Measurements from ENCODE around the gene ACTR10. TPM values are rescaled to one million over a fixed set of nuclear protein-coding genes. Genes with fewer than 3 reads are reported as not detected.

The ACTR10 gene
- total RNA-seq, 1 experiment from 2014 or later: 30.9 TPM

- DNase-seq (ENCODE audit: low spot score) (peak; percentile 88), ATAC-seq (peak; percentile 89)
- no peak for TF ChIP-seq NR1H2 (CRISPR knock-in tag; IDR thresholded peaks at IDR 0.05)
- TF ChIP-seq CBFB (CRISPR knock-in tag; IDR thresholded peaks at IDR 0.05; ENCODE audit: low read depth): no peak
- TF ChIP-seq TEAD4 (CRISPR knock-in tag; IDR thresholded peaks at IDR 0.05): 0 out of 2 replicates have a peak, but pooled peaks have one; percentile 39
- TF ChIP-seq MAX (CRISPR knock-in tag; IDR thresholded peaks at IDR 0.05): 0 out of 2 replicates have a peak, but pooled peaks have one; percentile 24
- TF ChIP-seq SP1 (CRISPR knock-in tag; conservative IDR thresholded peaks at IDR 0.05): peak; percentile 74
- TF ChIP-seq FOXP1 (CRISPR knock-in tag; IDR thresholded peaks at IDR 0.05; ENCODE audit: borderline replicate concordance): peak; percentile 58; the same call in 1 of the 2 replicates
- TF ChIP-seq SMAD4 (CRISPR knock-in tag; IDR thresholded peaks at IDR 0.05): no peak
- 0 out of 2 replicates have a peak, but pooled peaks have one; percentile 60 for TF ChIP-seq KAT7 (CRISPR knock-in tag; IDR thresholded peaks at IDR 0.05; ENCODE audit: borderline replicate concordance)
- no peak for TF ChIP-seq MLX (CRISPR knock-in tag; IDR thresholded peaks at IDR 0.05)
- peak; percentile 45; the same call in 1 of the 2 replicates for TF ChIP-seq E2F5 (CRISPR knock-in tag; IDR thresholded peaks at IDR 0.05)
- TF ChIP-seq CREM (CRISPR knock-in tag; IDR thresholded peaks at IDR 0.05): 0 out of 2 replicates have a peak, but pooled peaks have one; percentile 53
- TF ChIP-seq GRHL2 (CRISPR knock-in tag; IDR thresholded peaks at IDR 0.05; ENCODE audit: insufficient replicate concordance, severe bottlenecking): no peak
- no peak for TF ChIP-seq OVOL2 (CRISPR knock-in tag; IDR thresholded peaks at IDR 0.05; ENCODE audit: borderline replicate concordance)
- TF ChIP-seq TEAD1 (CRISPR knock-in tag; IDR thresholded peaks at IDR 0.05): peak; percentile 62; the same call in 1 of the 2 replicates
- no peak for TF ChIP-seq ZMAT4 (CRISPR knock-in tag; IDR thresholded peaks at IDR 0.05)
- no peak for TF ChIP-seq NFATC4 (CRISPR knock-in tag; IDR thresholded peaks at IDR 0.05)
- no peak for TF ChIP-seq ESRRA (CRISPR knock-in tag; IDR thresholded peaks at IDR 0.05; ENCODE audit: borderline replicate concordance)
- Mint-ChIP-seq H3K27ac (no peak within 1 kb of the TSS), H3K4me3 (peak within 1 kb of the TSS; percentile 82), H3K27me3 (ENCODE audit: low read depth) (peaks cover 34% of the 10 kb centered on the region), H3K4me1 (peaks cover 35% of the 10 kb centered on the region), H3K9me3 (no peaks in the 10 kb centered on the region), H3K36me3 (no peaks in the 10 kb centered on the region)
- ChIA-PET CTCF (interaction anchor here (0.9 to 1.6 kb wide), 5 partner anchors 8 to 44 kb away, joined by 3 to 5 read pairs (median 4); no protein-coding TSS in a partner anchor), POLR2A (interaction anchor here (0.6 kb wide), 1 partner anchor 189 kb away, joined by 4 read pairs; no protein-coding TSS in a partner anchor)
Measured at GRCh38 chr14:58152014-58152857, 47.7 kb upstream of the ACTR10 start, which contains the start of gene ARMH4. Gene ARMH4, minus strand, starts transcription at chr14:58152213. Its CDS starts 12,855 bp downstream, at chr14:58139358.

- H3K27ac Mint-ChIP-seq: no peak overlapping the region
- peaks cover 4% of the 10 kb centered on the region; the same call in 1 of the 2 replicates for H3K4me1 Mint-ChIP-seq
- TF ChIP-seq CREM (CRISPR knock-in tag; IDR thresholded peaks at IDR 0.05) (no peak), ARID4B (CRISPR knock-in tag; IDR thresholded peaks at IDR 0.05; ENCODE audit: borderline replicate concordance) (no peak), JUN (CRISPR knock-in tag; IDR thresholded peaks at IDR 0.05) (no peak), ZNF121 (CRISPR knock-in tag; IDR thresholded peaks at IDR 0.05) (no peak)
- H3K4me3 Mint-ChIP-seq: no peak overlapping the region
- no peaks in the 10 kb centered on the region for H3K36me3 Mint-ChIP-seq
- peaks cover 3% of the 10 kb centered on the region; the same call in 1 of the 2 replicates for H3K9me3 Mint-ChIP-seq
- ChIA-PET POLR2A (no interaction called here), CTCF (interaction anchor here (0.8 to 1.3 kb wide), 4 partner anchors 8 to 299 kb away, joined by 3 to 7 read pairs (median 4); partner anchors contain the start of gene ARMH4)
- DNase-seq (ENCODE audit: low spot score): no peak
- no peaks in the 10 kb centered on the region for H3K27me3 Mint-ChIP-seq (ENCODE audit: low read depth)
- ATAC-seq: no peak
Measured at GRCh38 chr14:58160561-58160960, 39.4 kb upstream of the ACTR10 start.

Measured in WTC11 (cell line).